Measurements from ENCODE around the gene SYT15.

Gene SYT15

DNA sequence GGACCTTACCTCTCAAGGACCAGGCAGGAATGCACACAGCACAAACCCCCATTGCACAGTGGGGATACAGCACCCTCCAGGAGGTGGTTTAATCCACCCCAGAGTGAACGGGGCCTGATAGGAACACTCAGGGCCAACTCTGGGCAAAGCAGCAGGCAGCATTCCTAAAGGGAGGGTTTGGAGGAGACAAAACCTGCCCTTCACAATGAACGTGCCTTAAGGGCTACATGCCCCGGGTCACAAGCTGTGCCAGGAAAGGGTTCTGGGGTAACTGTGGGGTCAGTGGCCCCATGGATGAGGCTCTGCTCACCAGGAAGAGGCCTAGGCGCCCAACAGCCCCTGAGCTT lies 23.6 kb upstream of the SYT15 start:
- TF ChIP-seq, protein P1, sequence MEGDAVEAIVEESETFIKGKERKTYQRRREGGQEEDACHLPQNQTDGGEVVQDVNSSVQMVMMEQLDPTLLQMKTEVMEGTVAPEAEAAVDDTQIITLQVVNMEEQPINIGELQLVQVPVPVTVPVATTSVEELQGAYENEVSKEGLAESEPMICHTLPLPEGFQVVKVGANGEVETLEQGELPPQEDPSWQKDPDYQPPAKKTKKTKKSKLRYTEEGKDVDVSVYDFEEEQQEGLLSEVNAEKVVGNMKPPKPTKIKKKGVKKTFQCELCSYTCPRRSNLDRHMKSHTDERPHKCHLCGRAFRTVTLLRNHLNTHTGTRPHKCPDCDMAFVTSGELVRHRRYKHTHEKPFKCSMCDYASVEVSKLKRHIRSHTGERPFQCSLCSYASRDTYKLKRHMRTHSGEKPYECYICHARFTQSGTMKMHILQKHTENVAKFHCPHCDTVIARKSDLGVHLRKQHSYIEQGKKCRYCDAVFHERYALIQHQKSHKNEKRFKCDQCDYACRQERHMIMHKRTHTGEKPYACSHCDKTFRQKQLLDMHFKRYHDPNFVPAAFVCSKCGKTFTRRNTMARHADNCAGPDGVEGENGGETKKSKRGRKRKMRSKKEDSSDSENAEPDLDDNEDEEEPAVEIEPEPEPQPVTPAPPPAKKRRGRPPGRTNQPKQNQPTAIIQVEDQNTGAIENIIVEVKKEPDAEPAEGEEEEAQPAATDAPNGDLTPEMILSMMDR (IDR thresholded peaks at IDR 0.05; ENCODE audit: low read depth, low read length): no peak
- H3K4me3 ChIP-seq (ENCODE audit: low read depth, low read length): no peak overlapping the region
- DNase-seq (ENCODE audit: low read depth, low spot score): no peak
- in situ Hi-C loops (cut with HindIII; ENCODE audit: low sequenced_read_pairs): no loop called here

DNA sequence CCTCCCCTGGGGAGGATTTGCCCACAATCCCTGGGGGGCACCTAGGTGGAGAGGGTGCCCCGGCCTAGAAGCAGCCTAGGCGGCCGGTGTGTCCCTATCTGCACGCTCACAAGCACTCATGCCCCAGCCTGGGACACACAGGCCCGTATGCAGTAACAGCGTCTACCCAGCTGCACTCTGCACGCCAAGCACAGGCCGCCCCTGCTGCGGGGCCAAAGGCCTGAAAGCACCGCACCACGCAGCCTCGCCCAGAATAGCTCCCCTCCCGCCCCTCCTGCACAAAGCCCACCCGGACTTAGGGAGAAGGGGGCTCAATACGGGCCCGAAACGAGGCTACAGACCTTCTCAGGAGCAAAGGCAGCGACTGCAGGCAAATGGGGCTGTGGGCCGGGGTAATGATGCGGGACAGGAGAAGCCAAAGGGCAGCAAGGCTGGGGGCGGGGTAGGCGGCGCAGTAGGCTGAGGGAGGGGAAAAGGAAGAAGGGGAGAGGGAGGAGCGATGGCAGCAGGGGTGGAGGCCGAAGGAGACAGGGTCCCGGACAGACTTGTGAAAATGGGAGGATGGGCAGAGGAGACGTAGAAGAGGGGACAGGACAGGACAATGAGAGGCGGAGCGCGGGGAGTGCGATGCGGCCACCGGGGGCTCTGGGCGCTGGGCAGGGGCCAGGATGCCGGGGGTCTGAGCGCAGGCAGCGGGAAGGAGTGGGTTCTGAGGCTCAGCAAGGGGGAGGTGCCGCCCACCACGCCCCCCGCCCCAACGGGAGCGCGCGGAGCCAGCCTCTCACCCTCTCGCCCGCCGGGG lies 23.0 kb upstream of the SYT15 start:
- in situ Hi-C loops (cut with HindIII; ENCODE audit: low sequenced_read_pairs): no loop called here
- TF ChIP-seq, protein P1 (IDR thresholded peaks at IDR 0.05; ENCODE audit: low read depth, low read length): no peak
- peak overlapping the region; percentile 14 for H3K4me3 ChIP-seq (ENCODE audit: low read depth, low read length)
- DNase-seq (ENCODE audit: low read depth, low spot score): no peak

DNA sequence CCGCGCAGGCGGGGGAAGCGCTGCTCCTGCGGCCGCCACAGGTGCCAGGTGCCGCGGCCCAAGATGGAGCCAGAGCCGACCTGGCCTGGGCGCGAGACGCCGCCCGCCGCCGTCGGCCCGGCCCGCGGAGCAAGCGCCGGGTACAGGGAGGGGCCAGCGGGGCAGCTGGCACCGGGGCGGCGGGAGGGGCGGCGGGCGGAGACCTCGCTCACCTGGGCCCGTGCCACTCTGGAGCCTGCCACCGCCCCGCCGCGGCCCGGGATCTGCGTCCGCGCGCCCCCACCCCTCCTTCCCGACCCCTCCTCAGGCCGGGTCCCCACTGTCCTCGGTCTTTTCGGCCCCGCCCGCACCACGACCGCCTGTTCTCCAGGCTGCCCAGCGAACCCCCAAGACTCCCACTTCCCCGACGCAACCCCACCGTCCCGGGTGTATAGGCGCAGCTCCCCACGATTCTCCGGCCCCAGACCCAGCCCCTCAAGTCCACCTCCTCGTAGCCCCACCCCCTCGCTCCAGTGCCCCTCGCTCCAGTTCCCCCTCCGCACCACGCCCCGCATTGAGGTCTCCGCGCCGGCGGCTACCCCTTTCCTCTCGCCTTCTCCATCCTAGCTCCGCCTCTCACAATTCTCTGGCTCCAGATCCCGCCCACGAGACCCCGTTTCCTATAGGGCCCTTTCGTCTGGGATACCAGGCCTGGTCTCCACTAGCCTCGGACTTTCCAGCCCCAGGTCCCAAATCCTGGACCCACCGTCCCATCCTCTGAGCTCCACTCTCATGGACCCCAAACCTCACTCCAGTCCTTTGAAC lies 22.2 kb upstream of the SYT15 start, which contains the start of gene GPRIN2:
Gene GPRIN2, minus strand, starts transcription at position 144 of the 804 bp plus-strand sequence. CDS start 5,922 bp downstream, outside the sequence.
- in situ Hi-C loops (cut with HindIII; ENCODE audit: low sequenced_read_pairs): no loop called here
- DNase-seq (ENCODE audit: low read depth, low spot score): no peak
- peak within 1 kb of the TSS; percentile 17 for H3K4me3 ChIP-seq (ENCODE audit: low read depth, low read length)
- TF ChIP-seq, protein P1 (IDR thresholded peaks at IDR 0.05; ENCODE audit: low read depth, low read length): no peak

DNA sequence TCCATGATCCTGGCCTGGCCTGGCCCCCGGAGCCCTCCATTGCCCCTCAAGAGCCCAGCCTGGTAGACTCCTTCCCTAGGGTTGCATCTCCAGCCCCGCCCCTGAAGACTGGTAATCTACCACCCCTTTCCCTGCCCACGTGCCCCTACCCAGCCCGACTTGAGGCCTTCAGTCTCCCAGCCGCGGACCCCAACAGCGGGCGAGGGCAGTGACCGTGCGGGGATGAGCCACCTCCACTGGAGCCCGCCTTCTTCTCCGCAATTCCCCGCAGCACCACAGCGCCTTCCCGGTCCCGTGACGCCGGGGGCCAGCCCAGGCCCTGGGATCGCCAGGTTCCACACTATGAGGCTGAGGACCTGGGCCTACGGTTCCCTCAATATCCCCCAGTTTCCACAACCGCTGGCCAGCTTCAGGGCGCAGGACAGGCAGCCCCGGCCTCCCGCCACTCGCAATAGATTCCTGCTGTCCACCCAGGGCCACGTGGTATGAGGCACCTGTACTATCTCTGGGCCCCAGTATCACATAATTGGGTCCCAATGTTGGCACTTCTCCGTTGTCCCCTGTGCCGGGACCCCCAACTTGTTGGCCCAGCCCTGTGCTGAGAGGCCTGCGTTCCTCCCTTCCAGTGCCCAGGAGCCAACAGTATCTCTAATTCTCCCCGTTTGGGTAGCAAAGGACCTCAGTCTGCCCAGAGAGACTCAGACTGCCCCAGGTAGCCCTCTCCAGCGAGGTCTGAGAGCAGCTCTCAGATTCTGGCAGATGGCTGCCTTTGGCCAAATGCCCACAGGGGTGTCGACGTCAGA lies 21.4 kb upstream of the SYT15 start:
- TF ChIP-seq, protein P1 (IDR thresholded peaks at IDR 0.05; ENCODE audit: low read depth, low read length): no peak
- in situ Hi-C loops (cut with HindIII; ENCODE audit: low sequenced_read_pairs): no loop called here
- H3K4me3 ChIP-seq (ENCODE audit: low read depth, low read length): no peak overlapping the region
- no peak for DNase-seq (ENCODE audit: low read depth, low spot score)

DNA sequence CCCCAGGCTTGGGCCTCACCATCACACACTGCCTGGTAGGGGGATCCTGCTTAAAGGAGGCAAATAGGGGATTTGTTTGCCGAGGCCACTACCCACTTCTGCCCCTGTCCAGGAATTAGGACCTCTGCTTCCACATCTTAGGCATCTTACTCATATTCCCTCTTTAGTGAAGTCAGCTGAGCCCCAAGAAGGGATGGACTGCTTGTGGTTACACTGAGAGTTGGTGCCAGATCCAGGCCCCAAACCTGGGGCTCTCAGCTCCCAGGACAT lies 20.9 kb upstream of the SYT15 start:
- in situ Hi-C loops (cut with HindIII; ENCODE audit: low sequenced_read_pairs): no loop called here

More for the DNA sequence above, 20.9 kb upstream of the SYT15 start:
- H3K4me3 ChIP-seq (ENCODE audit: low read depth, low read length): no peak overlapping the region
- no peak for DNase-seq (ENCODE audit: low read depth, low spot score)
- TF ChIP-seq, protein P1 (IDR thresholded peaks at IDR 0.05; ENCODE audit: low read depth, low read length): no peak

Measured in astrocyte of the spinal cord (primary cell).